ENCODE measurements around the gene CFAP45.
A peak's percentile ranks its signal among the peaks of the same experiment; 100 is the strongest.

The CFAP45 gene

GRCh38 chr1:159848326-159848725 lies 51.6 kb downstream of the CFAP45 start:
- no peak for DNase-seq

GRCh38 chr1:159847231-159847630 lies 52.7 kb downstream of the CFAP45 start:
- no peak for DNase-seq

- DNase-seq = no peak
Measured at GRCh38 chr1:159845751-159846629, 54.0 kb downstream of the CFAP45 start.

- DNase-seq = no peak
Measured at GRCh38 chr1:159843459-159843858, 56.5 kb downstream of the CFAP45 start.

- DNase-seq = no peak
Measured at GRCh38 chr1:159841749-159842148, 58.2 kb downstream of the CFAP45 start.

GRCh38 chr1:159839116-159839849 lies 60.7 kb downstream of the CFAP45 start:
- DNase-seq = no peak

GRCh38 chr1:159838715-159839114 lies 61.2 kb downstream of the CFAP45 start:
- no peak for DNase-seq

GRCh38 chr1:159835862-159836525 lies 64.0 kb downstream of the CFAP45 start:
- no peak for DNase-seq

- no peak for DNase-seq
Measured at GRCh38 chr1:159835356-159835755, 64.6 kb downstream of the CFAP45 start.

GRCh38 chr1:159832309-159832708 lies 67.7 kb downstream of the CFAP45 start:
- no peak for DNase-seq

GRCh38 chr1:159831412-159832141 lies 68.4 kb downstream of the CFAP45 start:
- DNase-seq = no peak

GRCh38 chr1:159830722-159831121 lies 69.2 kb downstream of the CFAP45 start:
- DNase-seq = no peak

GRCh38 chr1:159829822-159830465 lies 70.0 kb downstream of the CFAP45 start:
- no peak for DNase-seq

- DNase-seq = no peak
Measured at GRCh38 chr1:159829273-159829634, 70.7 kb downstream of the CFAP45 start.

- no peak for DNase-seq
Measured at GRCh38 chr1:159828581-159829272, 71.2 kb downstream of the CFAP45 start.

GRCh38 chr1:159828176-159828575 lies 71.8 kb downstream of the CFAP45 start:
- DNase-seq = no peak

- DNase-seq = no peak
Measured at GRCh38 chr1:159827549-159827948, 72.4 kb downstream of the CFAP45 start.

- no peak for DNase-seq
Measured at GRCh38 chr1:159827102-159827490, 72.9 kb downstream of the CFAP45 start.

- DNase-seq = peak; percentile 81
Measured at GRCh38 chr1:159826441-159827101, 73.4 kb downstream of the CFAP45 start, which contains the start of gene SLAMF8. SLAMF8 (plus strand) TSS chr1:159826873; CDS start chr1:159826899, 26 bp downstream.

- DNase-seq = no peak
Measured at GRCh38 chr1:159825564-159825963, 74.4 kb downstream of the CFAP45 start.

- no peak for DNase-seq
Measured at GRCh38 chr1:159823406-159823805, 76.6 kb downstream of the CFAP45 start.

Data from activated CD8-positive, alpha-beta memory T cell treated with anti-CD3 and anti-CD28 coated beads for 24 hours (primary cell).